ENCODE measurements around the gene CD48. TPM values are rescaled to one million over a fixed set of nuclear protein-coding genes. Genes with fewer than 3 reads are reported as not detected.
"Not testable (repeated sequence)": the region's sequence is repeated elsewhere in the genome, so short reads cannot be mapped to it uniquely, and the experiment has no call there.

Gene CD48
- total RNA-seq, 1 donor from 2014 or later = not detected

- no peak overlapping the region for H3K27ac Mint-ChIP-seq (ENCODE audit: unreplicated experiment)
- no peaks in the 10 kb centered on the region for H3K36me3 Mint-ChIP-seq (ENCODE audit: low read depth, unreplicated experiment)
- no peak for DNase-seq (ENCODE audit: low spot score)
- peaks cover under 1% of the 10 kb centered on the region for H3K4me1 Mint-ChIP-seq (ENCODE audit: unreplicated experiment)
- no peak for TF ChIP-seq CTCF (IDR thresholded peaks at IDR 0.05; ENCODE audit: unreplicated experiment)
- H3K4me3 Mint-ChIP-seq (ENCODE audit: unreplicated experiment) = no peak overlapping the region
- H3K27me3 Mint-ChIP-seq (ENCODE audit: unreplicated experiment) = peaks cover 2% of the 10 kb centered on the region
- no peaks in the 10 kb centered on the region for H3K9me3 Mint-ChIP-seq (ENCODE audit: unreplicated experiment)
These were observed 1.5 kb upstream of the CD48 start for GRCh38 chr1:160713161-160713560.

- not testable (repeated sequence) for DNase-seq (ENCODE audit: low spot score); H3K9me3 Mint-ChIP-seq (ENCODE audit: unreplicated experiment); H3K4me3 Mint-ChIP-seq (ENCODE audit: unreplicated experiment); H3K27ac Mint-ChIP-seq (ENCODE audit: unreplicated experiment); H3K36me3 Mint-ChIP-seq (ENCODE audit: low read depth, unreplicated experiment); H3K27me3 Mint-ChIP-seq (ENCODE audit: unreplicated experiment); H3K4me1 Mint-ChIP-seq (ENCODE audit: unreplicated experiment)
These were observed 981 bp upstream of the CD48 start for GRCh38 chr1:160712525-160713080.

DNA sequence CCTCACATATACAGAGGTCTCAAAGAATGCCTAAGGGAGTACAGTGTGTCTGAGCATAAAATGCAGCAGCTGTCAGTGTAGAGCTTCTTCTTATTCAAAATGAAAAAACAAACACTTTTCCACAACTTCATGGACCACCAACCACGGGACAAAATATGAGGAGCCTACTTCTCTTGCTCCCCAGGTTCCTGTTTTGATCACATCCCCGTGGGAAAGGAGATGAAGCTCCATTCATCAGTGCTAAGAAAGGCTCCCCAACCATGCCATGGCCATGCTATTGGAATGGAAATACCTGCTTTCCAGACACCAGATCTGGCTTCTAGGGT, 383 bp downstream of the CD48 start:
- H3K9me3 Mint-ChIP-seq (ENCODE audit: unreplicated experiment) = no peaks in the 10 kb centered on the region
- H3K4me3 Mint-ChIP-seq (ENCODE audit: unreplicated experiment) = no peak overlapping the region
- no peak for DNase-seq (ENCODE audit: low spot score)

DNA sequence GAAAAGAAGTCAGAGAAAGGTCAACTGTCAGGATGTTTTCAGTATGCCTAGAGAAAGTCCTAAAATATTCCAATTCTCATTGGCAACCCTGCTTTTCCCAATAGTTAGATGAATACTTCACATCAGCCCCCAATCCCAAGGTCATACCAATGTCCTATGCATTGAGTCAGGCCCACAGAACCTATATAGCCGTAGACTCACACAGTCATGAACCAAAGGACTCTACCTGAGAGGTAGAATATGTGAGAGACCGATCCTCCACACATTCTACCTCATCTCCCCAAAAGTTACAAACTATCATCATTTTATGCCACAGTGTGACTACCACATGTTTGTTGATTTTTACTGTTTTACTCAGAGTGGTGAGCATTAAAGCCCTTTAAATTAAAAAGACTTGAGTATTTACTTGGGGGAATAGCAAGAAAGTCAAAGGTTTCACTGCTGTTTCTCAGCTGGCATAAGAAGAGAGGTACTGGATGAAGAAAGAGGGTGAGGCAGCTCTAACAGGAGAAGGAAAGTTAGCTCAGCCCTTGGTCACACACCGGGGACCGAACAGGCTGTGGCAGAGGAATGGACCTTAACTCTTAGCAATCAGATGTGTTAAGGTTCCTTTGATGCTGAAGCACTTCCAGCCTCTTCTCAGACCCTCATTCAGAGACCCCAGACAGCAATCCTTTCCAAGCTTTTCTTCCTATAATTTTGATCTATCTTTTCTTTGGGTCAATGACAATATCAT, 937 bp downstream of the CD48 start:
- Mint-ChIP-seq H3K27ac (ENCODE audit: unreplicated experiment) (no peak overlapping the region), H3K9me3 (ENCODE audit: unreplicated experiment) (no peaks in the 10 kb centered on the region)

More for the DNA sequence above, 383 bp downstream of the CD48 start:
- Mint-ChIP-seq H3K27me3 (ENCODE audit: unreplicated experiment) (peaks cover 2% of the 10 kb centered on the region), H3K4me1 (ENCODE audit: unreplicated experiment) (no peaks in the 10 kb centered on the region), H3K27ac (ENCODE audit: unreplicated experiment) (no peak overlapping the region), H3K36me3 (ENCODE audit: low read depth, unreplicated experiment) (no peaks in the 10 kb centered on the region)
- no peak for TF ChIP-seq CTCF (IDR thresholded peaks at IDR 0.05; ENCODE audit: unreplicated experiment)

GRCh38 chr1:160709715-160710114, 1.9 kb downstream of the CD48 start:
- Mint-ChIP-seq H3K27ac (ENCODE audit: unreplicated experiment) (no peak overlapping the region), H3K9me3 (ENCODE audit: unreplicated experiment) (no peaks in the 10 kb centered on the region), H3K27me3 (ENCODE audit: unreplicated experiment) (no peaks in the 10 kb centered on the region), H3K4me3 (ENCODE audit: unreplicated experiment) (no peak overlapping the region), H3K36me3 (ENCODE audit: low read depth, unreplicated experiment) (no peaks in the 10 kb centered on the region), H3K4me1 (ENCODE audit: unreplicated experiment) (no peaks in the 10 kb centered on the region)
- TF ChIP-seq CTCF (IDR thresholded peaks at IDR 0.05; ENCODE audit: unreplicated experiment) = no peak
- no peak for DNase-seq (ENCODE audit: low spot score)

More for the DNA sequence above, 937 bp downstream of the CD48 start:
- Mint-ChIP-seq H3K4me3 (ENCODE audit: unreplicated experiment) (no peak overlapping the region), H3K36me3 (ENCODE audit: low read depth, unreplicated experiment) (no peaks in the 10 kb centered on the region), H3K27me3 (ENCODE audit: unreplicated experiment) (no peaks in the 10 kb centered on the region), H3K4me1 (ENCODE audit: unreplicated experiment) (no peaks in the 10 kb centered on the region)
- no peak for DNase-seq (ENCODE audit: low spot score)
- TF ChIP-seq CTCF (IDR thresholded peaks at IDR 0.05; ENCODE audit: unreplicated experiment) = no peak
